ENCODE data around the gene STARD7.

- TF ChIP-seq CTCF (conservative IDR thresholded peaks at IDR 0.05; ENCODE audit: low read length): no peak
- no peak for TF ChIP-seq EZH2phosphoT487 (IDR thresholded peaks at IDR 0.05; ENCODE audit: borderline replicate concordance)
These were observed 1.4 kb downstream of the STARD7 start for GRCh38 chr2:96207073-96207773.

All from Loucy (cell line).